NCI-H146 treated with DMSO at 0.1 percent for 48 hours (cell line): ENCODE measurements around the gene KIAA0319L.
"Not testable (repeated sequence)": the region's sequence is repeated elsewhere in the genome, so short reads cannot be mapped to it uniquely, and the experiment has no call there.

Experiments
- DNase-seq: peaks from one replicate; lab custom pipeline; 2025; ENCODE audit not compliant: unreplicated experiment; lab: John Stamatoyannopoulos, UW

The KIAA0319L gene

DNA sequence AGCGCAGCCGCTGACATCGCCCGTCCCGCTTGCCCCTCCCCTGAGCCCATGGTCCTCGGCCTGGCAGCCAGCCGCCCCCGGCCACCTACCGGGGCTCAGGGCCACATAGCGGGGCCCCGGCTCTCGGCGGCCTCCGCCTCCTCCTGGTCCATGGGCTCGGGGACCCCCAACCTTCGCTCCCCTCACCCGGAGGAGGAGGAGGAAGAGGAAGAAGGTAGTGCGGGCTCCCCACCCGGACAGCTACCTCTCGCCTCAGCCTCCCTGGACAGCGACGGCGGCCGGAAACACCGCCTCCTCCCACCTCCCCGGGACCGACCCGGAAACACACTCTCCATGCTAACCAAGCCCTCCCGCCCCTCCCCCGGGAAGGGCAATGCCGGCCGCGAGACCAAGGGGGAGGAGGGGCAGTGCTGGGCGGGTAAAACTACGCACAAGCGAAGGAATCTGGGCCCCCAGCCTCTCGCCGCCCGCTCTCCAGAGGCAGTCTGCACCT is at the start of gene KIAA0319L:
Gene KIAA0319L, minus strand, starts transcription at position 286 of the 493 bp plus-strand sequence. CDS start 2,912 bp downstream, outside the sequence.
- DNase-seq, result peak; percentile 77

DNA sequence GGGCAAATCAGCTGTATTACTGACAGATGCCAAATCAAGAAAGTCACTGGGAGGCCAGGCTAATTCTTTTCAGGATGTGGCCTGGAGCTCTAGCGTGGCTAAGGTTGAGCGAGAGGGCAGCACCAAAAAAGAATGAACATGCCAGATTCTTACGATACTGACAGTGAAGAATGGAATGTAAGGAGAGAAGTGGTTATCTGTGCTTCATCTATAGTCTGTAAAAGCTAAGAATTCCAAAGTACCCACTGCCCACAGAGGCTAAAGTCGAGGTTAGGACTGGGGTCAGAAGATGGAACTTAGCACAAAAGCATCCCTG is 48.6 kb upstream of the KIAA0319L start:
- DNase-seq, result no peak

DNA sequence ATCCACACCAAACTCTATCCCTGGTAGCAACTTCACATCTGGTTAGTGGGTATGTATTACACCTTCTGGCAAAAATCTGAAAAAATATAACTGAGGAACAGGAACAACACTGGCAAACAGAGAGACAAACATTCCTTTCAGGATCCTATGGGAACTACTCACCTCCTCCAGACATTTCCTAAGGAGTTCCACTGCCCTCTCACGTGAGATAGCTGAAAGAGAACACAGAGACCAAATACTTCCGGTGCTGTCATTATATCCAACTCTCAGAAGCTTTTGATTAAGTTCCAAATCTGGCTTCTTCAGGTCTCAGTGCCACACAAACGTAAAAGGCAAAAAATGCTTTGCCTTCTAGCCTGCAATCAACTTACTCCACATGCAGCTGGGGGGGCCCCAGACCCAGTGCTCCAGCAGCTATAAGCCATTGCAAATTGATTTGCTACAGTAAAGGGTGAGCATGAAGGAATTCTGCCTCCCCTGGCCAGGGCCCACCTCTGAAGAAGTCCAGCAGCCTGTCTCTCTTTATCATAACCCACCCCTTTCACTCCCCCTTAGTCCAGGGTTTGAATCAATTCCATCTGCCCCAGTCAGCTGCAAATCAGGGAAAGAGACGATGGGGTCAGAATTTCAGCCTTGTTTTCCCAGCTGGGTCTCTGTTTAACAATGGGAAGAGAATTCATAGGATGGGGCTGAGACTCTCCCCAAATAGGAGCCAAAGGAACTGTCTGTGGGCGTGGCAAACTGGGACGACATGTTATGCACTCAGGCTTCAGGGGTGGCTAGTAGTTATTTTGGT is 48.1 kb upstream of the KIAA0319L start:
- no peak for DNase-seq

DNA sequence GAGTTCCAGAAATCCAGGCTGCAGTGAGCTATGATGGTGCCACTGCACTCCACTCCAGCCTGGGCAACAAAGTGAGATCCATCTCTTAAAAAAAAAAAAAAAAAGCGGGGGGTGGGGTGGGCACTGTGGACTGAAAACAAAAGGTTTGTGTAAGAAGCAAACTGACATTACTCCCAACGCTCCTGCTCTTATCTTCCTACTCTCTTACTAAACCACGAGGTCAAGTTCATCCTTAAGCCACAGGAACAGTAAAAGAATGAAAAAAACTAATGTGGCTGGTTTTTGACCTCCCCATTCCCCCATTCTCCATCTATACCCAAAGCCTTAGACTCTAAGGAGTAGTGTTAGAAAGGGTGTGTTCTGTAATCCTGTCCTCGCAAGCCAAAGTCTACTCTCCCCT is 46.7 kb upstream of the KIAA0319L start:
- DNase-seq, result no peak

DNA sequence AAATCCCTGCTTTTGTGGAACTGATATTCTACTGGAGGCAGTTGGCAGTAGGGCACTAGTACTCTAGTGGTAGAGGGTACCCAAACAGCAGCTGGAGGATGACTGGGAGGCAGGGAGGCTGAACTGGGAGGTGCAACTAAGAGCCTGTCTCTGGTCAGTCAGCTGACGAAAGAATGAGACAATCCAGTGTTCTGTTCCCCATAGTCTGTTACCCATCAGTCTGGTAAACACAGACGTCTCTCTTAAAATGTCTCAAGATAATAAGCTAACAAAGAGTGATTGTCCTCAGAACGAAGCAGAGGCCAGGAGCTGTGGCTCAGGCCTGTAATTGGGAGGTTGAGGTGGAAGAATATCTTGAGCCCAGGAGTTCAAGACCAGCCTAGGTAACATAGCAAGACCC is 46.3 kb upstream of the KIAA0319L start:
- DNase-seq, result no peak

DNA sequence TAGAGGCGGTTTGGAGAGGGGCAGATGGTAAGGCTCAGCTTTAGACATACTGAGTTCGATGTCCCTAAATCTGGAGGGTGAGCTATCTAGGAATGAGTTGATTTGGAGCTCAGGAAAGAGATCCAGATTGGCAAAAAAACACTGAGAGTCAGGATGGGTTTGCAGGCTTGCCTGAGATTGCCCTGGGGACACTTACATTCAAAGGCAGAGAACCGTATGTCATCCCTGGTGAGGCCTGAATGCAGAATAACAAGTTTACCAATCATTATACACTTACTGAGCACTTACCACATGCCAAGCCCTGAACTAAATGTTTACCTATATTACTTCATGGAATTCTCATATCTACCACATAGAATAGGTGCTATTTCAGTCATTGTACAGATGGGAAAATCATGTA is 43.4 kb upstream of the KIAA0319L start:
- DNase-seq, result no peak

DNA sequence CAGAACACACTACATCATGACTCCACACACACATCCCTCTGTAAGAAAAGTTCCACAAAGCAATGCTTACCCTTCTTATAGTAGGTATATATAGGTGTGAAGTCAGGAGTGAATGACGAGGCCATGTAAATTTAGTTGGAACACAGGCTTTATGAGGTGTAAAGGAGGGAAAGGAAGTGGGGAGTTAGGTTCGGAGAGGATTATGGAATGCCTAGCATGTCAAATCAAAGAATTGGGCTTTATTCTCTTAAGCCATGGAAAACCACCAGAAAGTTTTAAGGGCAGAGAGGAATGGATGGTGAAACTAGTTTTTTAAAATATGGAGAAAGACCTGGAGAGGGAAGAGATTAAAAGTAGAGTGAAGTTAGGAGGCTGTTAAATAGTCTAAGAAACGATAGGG is 42.2 kb upstream of the KIAA0319L start:
- DNase-seq, result no peak

DNA sequence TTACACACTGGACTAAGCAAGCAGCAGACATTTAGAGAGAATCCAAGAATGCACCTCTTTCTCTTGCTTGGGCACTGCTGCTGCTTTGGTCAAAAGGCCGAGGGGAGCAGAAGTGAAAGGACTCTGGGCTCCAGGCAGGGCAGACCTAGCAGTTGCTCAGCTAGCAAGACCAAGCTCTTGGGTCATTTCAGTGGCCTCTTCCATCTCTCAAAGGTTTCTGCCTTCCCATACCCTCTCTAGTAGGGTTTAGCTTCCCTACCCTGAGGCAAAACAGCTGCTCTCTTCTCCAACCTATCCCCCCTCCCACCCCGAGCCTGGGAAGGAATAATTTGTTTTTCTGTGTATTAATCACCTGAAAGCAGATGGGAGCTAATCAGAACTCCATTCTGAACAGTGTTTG is 41.7 kb upstream of the KIAA0319L start:
- DNase-seq, result no peak

DNA sequence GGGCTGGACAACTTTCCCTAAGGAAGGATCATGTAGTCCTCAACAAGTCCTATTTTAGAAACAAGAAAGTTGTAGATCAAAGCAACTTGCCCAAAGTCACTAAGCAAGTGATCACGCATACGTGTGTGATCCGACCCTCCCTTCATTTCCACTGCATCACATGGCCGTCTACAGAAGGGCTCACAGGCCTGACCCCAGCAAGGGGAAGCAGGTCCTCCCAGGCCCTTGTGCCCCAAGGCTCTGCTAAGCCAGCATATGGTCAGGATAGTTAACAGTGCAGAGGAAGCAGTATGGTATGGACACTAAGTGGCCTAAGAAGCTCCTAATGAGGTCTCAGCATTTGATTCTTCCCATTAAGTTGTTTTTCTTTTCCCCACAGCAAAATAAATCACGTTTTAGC is 40.7 kb upstream of the KIAA0319L start:
- no peak for DNase-seq

DNA sequence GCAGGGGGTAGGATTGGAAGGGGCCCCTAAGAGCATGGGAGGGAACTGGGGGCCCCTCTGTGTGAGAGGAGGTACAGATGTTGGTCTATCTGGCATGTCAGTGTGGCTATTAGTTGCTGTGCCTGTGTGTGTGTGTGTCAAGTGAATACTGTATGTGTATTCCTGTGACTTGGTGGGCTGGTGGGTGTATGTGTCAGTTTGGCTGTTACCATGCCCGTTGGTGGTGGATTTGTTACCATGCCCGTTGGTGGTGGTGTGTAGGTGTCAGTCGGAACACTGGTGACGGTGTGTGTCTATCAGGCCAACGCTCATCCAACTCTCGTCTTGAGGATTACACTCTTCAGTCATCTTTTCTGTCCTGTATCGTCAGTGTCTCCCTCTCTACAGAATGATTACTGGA is 38.5 kb upstream of the KIAA0319L start:
- DNase-seq, result no peak

DNA sequence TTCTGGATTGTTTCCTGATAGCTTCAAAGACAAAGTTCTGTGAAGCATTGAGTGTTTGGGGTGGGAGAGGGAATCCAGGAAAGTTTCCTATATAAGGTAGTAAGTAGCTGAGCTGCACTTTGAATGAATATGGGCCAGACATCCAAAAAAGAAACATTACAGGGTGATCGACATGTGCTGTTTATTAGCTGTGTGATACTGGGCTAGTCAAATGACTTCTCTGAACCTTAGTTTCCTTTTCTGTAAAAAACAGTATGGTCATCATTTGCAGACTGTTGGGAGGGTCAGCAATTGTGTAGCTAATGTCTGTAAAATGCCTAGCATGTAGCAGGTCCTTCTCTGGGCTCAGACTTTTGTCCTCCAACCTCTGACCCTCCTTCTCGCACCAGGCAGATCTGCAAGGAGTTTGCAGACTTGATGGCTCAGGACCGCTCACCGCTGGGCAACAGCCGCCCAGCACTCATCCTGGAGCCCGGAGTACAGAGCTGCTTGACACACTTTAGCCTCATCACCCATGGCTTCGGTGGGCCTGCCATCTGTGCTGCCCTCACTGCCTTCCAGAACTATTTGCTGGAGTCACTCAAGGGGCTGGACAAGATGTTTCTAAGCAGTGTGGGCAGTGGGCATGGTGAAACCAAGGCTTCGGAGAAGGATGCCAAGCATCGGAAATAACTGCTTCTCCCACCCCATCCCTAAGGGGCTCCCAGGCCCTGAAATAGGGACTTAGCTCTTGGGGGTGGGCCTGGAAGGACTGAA is 37.0 kb upstream of the KIAA0319L start:
- no peak for DNase-seq

DNA sequence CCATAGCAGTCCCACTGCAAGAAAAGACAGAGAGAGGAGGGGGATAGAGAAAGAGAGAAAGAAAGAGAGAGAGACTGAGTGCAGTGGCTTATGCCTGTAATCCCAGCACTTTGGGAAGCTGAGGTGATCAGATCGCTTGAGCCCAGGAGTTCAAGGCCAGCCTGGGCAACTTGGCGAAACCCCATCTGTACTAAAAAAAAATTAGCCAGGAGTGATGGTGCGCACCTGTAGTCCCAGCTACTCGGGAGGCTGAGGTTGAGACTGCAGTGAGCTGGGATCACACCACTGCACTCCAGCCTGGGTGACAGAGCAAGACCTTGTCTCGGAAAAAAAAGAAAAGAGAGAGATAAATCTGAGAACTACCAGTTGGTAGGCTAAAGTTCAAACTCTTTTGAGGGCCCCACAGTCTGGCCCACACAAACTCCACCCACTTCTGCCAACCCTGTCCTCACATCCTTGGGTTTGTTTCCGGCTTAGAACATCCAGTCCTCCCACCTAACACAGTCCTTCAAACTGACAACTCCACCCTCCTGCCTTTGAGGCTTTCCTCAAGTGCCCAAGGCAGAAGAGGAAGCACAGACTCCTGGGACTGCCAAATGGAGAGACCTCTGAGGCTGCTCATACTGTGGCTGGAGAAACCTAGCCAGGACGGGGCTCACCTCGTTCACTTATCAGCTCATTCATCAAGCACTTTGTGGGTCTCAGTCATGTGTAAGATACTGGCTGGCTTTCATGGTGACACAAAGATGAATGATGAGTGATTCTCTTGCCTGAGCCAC is 36.0 kb upstream of the KIAA0319L start:
- no peak for DNase-seq

DNA sequence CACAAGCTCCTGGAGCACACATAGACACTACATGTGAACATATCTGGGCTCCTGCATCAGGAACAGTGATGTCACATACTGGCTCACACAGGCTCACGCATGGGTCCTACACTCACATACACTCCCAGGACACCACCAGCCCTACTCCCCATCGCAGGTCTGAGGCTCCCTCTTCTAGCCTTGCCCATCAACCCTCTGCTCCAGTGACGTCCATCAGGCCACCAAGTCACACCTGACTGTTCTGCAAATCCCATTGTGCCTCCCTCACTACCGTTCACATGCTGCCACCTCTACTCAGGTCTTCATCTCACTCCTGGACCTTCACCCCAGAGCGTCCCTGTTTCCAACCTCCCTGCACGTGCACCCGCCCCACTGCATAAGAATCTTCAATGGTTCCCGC is 34.0 kb upstream of the KIAA0319L start:
- no peak for DNase-seq

DNA sequence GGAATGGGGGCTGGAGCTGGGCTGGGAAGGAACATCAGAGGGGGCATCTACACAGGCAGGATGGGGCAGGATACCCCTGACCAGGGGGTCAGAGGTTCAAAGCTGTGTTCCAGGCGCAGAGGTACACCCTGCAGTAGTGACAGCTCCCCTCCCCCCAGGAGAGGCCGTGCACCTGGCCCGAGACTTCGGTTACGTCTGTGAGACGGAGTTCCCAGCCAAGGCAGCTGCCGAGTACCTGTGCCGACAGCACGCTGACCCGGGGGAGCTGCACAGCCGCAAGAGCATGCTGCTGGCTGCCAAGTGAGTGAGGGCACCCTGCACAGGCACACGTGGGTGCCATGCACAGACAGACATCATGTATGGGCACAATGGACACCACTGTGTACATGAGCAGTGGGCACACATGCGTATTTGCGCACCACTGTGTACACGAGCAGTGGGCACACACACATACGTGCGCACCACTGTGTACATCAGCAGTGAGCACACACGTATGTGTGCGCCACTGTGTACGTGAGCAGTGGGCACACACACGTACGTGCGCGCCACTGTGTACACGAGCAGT is 33.4 kb upstream of the KIAA0319L start:
- DNase-seq, result no peak

DNA sequence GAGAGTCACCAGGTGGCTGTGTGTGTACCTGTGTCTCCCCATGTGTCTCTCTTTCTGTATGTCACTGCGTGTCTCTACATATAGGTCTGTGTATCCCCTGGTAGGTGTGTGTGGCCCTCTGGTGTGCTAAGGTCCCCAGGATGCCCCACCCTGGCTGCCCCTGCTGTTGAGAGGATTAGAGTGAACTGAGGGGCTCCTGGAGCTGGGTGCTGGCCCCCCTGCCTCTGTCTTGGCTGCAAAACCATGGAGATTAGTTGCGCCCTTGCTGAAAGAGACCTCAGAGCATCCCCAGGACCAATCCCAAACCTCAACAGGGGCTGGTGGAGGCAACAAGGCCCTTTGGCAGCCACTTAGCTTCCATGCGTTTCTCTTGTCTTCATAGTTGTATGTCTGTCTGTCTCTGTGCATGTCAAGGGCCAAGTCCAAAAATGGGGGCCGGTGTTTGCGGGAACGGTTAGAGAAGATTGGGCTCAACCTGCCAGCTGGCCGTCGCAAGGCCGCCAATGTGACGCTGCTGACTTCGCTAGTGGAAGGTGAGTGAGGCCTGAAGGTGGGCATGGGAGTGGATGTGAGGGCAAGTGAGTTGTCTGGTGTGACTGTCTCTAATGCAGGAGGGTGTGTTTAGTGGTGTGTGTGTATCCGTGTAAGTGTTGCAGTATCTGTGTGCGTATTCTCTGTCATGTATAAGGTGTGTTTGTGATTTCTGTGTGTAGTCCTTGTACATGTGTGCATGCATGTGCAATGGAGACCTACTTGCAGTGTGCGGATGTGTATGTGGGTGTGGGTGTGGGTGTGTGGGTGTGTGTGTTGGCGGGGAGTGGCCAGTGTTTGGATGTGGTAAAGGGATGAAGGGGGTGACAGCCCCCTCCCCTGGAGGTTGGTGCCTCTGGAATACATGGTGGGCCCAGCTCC is 32.6 kb upstream of the KIAA0319L start:
- DNase-seq, result no peak

DNA sequence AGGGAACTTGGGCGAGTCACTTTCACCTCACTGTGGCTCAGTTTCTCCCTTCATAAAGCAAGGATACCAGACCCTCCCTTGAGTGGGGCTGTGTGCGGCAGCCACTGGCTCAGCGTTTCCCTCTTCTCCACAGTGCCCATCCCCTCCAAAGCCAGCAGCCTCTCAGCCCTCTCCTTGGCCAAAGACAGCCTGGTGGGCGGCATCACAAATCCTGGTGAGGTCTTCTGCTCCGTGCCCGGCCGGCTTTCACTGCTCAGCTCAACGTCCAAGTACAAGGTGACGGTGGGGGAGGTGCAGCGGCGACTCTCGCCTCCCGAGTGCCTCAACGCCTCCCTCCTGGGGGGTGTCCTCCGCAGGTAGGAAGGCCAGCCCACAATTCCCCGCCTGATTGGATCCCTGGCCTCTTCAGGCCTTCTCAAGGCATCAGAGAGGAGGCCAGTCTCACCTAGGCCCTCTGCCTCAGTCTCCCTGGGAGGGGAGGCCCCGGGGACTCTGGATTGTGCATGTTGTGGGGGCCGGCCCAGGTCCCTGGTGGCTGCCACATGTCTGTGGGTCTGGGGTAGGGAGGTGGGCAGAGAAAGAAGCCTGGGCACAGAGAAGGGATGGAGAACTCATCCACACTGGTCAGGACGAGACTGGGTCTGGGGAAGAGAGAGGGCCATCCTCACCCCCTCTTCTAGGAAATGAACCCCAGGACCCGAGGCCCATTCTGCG is 31.2 kb upstream of the KIAA0319L start:
- DNase-seq, result no peak

DNA sequence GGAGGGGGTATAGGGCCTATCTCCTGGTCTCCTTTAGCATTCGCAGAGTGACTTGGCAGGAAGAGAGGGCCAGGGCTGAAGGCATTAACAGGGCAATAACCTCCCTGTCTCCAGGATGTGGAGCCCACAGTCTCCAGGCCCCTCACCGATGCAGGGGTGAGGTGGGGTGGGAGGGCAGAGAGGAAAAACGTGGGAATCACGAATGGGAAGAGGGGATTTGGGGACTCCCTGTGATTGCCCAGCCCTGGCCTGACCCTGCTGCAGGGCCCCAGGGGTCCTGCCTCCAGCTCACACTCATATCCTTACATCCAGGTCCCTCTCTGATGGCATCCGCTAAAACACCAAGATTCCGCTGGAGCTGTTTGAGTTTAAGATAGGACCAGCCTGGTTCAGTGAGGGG is 30.5 kb upstream of the KIAA0319L start:
- DNase-seq, result no peak

DNA sequence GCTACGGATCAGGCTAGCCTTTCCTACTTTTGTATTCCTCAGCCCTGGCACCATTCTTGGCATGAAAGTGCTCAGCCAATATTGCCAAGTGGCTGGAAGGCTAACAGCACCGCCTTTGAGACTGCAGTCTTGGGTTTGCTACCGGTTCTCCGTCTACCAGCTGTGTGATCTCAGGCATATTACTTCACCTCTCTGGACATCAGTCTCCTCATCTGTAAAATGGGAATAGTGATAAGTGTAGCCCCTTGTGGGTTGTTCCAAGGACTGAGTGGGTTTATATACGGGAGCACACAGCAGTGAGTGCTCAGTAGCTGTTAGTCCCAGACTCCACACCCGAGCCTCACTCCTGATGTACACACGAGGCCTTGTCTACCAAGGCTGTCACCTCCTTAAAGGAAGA is 29.6 kb upstream of the KIAA0319L start:
- DNase-seq, result no peak

DNA sequence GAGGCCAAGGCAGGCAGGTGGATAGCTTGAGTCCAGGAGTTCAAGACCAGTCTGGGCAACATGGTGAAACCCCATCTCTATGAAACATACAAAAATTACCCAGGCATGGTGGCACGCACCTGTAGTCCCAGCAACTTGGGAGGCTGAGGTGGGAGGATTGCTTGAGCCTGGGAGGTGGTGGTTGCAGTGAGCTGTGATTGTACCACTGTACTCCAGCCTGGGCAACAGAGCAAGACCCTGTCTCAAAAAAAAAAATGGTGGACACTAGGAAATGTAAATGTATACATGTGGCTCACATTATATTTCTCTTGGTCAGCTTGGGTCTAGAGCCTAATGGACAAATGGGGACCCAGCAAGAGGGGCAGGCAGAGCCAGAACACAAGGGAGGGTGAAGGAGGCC is 28.6 kb upstream of the KIAA0319L start:
- DNase-seq, result not testable (repeated sequence)

DNA sequence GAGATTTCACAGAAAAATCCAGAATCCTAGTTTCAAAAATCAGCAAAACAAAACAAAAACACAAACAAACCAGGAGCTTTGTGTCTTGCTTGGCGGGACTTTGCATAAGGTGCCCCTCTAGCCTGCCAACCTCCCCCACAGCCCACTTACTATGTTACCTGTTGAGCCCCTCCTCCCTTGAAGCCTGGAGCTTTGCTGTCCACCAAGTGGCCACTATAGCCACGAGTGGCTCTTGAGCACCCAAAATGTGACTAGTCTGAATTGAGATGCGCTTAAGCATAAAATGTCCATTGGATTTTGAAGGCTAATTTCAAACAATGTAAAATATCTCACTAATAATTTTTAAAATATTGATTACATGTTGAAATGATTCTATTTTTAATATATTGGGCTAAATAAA is 28.1 kb upstream of the KIAA0319L start:
- DNase-seq, result no peak
